ENCODE results near the gene PRKAR1B.

PRKAR1B gene

GRCh38 chr7:543501-544337 is 183.4 kb downstream of the PRKAR1B start:
- Histone ChIP-seq H3K4me1 (ENCODE audit: insufficient read depth, insufficient read length) (peaks cover 33% of the 10 kb centered on the region), H3K9ac (ENCODE audit: insufficient read length, low read depth) (no peak overlapping the region), H3K4me3 (ENCODE audit: insufficient read length, low read depth) (no peak overlapping the region), H3K27me3 (ENCODE audit: insufficient read depth, insufficient read length) (no peaks in the 10 kb centered on the region), H3K36me3 (ENCODE audit: insufficient read depth, insufficient read length, low read length) (no peaks in the 10 kb centered on the region), H3K9me3 (ENCODE audit: insufficient read depth, low read length) (no peaks in the 10 kb centered on the region)
- no peak for DNase-seq (ENCODE audit: low read depth, low spot score)
- TF ChIP-seq ZNF274 (IDR thresholded peaks at IDR 0.05; ENCODE audit: low read depth, low read length) (no peak), YY1 (IDR thresholded peaks at IDR 0.05; ENCODE audit: insufficient read depth, insufficient read length) (no peak), SUZ12 (IDR thresholded peaks at IDR 0.05; ENCODE audit: extremely low read depth, insufficient read depth, insufficient read length) (no peak)

DNA sequence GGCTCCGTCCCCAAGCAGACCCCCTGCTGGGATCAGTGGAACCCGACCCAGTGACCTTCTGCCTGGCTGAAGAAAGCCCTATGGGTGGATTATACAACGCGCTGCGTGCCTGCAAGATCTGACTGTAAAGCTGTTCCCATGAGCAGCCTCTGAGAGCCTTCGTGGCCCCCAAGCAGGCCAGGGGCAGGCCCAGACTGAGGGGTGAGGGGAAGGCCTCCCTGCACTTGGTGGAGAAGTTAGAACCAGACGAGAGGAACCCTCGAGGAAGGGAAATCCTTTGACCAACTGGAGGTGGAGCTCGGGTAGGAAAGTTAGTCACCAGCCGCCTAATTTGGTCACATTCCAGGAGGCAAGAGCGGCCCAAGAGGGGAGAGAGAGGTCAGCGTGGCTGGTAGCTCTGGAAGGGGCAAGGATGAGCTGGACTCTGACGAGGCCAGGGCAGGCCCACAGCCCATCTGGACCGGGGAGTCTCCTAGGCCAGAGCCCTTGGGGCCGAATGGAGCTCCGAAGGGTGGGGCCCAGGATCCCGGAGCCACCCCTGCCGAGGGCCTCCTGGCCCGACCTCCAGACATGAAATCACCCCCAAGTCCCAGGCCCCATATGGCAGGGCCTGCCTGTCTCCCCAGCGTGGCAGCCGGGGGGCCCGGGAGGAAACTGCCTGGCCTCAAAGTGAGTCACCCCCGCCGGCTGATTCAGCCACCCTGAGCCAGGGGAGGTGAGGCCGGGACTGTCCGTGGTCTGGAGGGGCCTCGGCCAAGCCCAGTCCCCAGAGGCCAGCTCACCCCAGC is 184.2 kb downstream of the PRKAR1B start:
- no peaks in the 10 kb centered on the region for H3K27me3 ChIP-seq (ENCODE audit: insufficient read depth, insufficient read length)
- H3K4me1 ChIP-seq (ENCODE audit: insufficient read depth, insufficient read length) = peaks cover 37% of the 10 kb centered on the region
- H3K36me3 ChIP-seq (ENCODE audit: insufficient read depth, insufficient read length, low read length) = no peaks in the 10 kb centered on the region
- no peak overlapping the region for H3K9ac ChIP-seq (ENCODE audit: insufficient read length, low read depth)
- TF ChIP-seq SUZ12 (IDR thresholded peaks at IDR 0.05; ENCODE audit: extremely low read depth, insufficient read depth, insufficient read length) (no peak), ZNF274 (IDR thresholded peaks at IDR 0.05; ENCODE audit: low read depth, low read length) (no peak), YY1 (IDR thresholded peaks at IDR 0.05; ENCODE audit: insufficient read depth, insufficient read length) (no peak)
- H3K9me3 ChIP-seq (ENCODE audit: insufficient read depth, low read length) = no peaks in the 10 kb centered on the region
- DNase-seq (ENCODE audit: low read depth, low spot score) = no peak
- no peak overlapping the region for H3K4me3 ChIP-seq (ENCODE audit: insufficient read length, low read depth)

GRCh38 chr7:542131-542712 is 184.9 kb downstream of the PRKAR1B start:
- H3K9me3 ChIP-seq (ENCODE audit: insufficient read depth, low read length) = no peaks in the 10 kb centered on the region
- H3K4me3 ChIP-seq (ENCODE audit: insufficient read length, low read depth) = no peak overlapping the region
- H3K36me3 ChIP-seq (ENCODE audit: insufficient read depth, insufficient read length, low read length) = no peaks in the 10 kb centered on the region
- H3K27me3 ChIP-seq (ENCODE audit: insufficient read depth, insufficient read length) = no peaks in the 10 kb centered on the region
- DNase-seq (ENCODE audit: low read depth, low spot score) = no peak
- H3K9ac ChIP-seq (ENCODE audit: insufficient read length, low read depth) = no peak overlapping the region
- H3K4me1 ChIP-seq (ENCODE audit: insufficient read depth, insufficient read length) = peaks cover 37% of the 10 kb centered on the region
- TF ChIP-seq SUZ12 (IDR thresholded peaks at IDR 0.05; ENCODE audit: extremely low read depth, insufficient read depth, insufficient read length) (no peak), ZNF274 (IDR thresholded peaks at IDR 0.05; ENCODE audit: low read depth, low read length) (no peak), YY1 (IDR thresholded peaks at IDR 0.05; ENCODE audit: insufficient read depth, insufficient read length) (no peak)

DNA sequence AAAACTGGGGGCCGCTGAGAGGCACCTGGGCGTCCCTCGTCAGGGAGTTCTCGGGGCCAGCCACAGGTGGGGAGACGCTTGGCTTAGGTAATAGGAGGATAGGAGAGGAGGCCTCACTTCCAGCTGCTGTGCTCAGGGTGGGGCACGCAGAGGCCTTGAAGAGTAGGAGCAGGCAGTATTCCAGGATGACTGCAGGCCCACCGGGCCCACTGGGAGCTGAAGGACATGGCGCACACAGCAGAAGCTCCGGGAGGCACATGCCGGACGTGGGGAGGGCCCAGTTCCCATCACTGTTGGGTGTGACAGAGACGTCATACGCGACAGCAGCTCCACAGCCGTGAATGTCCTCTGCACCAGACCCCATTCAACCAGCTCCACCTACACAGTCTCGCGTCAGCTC is 185.4 kb downstream of the PRKAR1B start:
- Histone ChIP-seq H3K4me3 (ENCODE audit: insufficient read length, low read depth) (no peak overlapping the region), H3K4me1 (ENCODE audit: insufficient read depth, insufficient read length) (peaks cover 37% of the 10 kb centered on the region), H3K9ac (ENCODE audit: insufficient read length, low read depth) (no peak overlapping the region), H3K9me3 (ENCODE audit: insufficient read depth, low read length) (no peaks in the 10 kb centered on the region), H3K36me3 (ENCODE audit: insufficient read depth, insufficient read length, low read length) (no peaks in the 10 kb centered on the region), H3K27me3 (ENCODE audit: insufficient read depth, insufficient read length) (no peaks in the 10 kb centered on the region)
- DNase-seq (ENCODE audit: low read depth, low spot score) = no peak
- TF ChIP-seq ZNF274 (IDR thresholded peaks at IDR 0.05; ENCODE audit: low read depth, low read length) (no peak), YY1 (IDR thresholded peaks at IDR 0.05; ENCODE audit: insufficient read depth, insufficient read length) (no peak), SUZ12 (IDR thresholded peaks at IDR 0.05; ENCODE audit: extremely low read depth, insufficient read depth, insufficient read length) (no peak)

- H3K4me3 ChIP-seq (ENCODE audit: insufficient read length, low read depth) = no peak overlapping the region
- no peaks in the 10 kb centered on the region for H3K36me3 ChIP-seq (ENCODE audit: insufficient read depth, insufficient read length, low read length)
- no peaks in the 10 kb centered on the region for H3K27me3 ChIP-seq (ENCODE audit: insufficient read depth, insufficient read length)
- DNase-seq (ENCODE audit: low read depth, low spot score) = no peak
- H3K9me3 ChIP-seq (ENCODE audit: insufficient read depth, low read length) = no peaks in the 10 kb centered on the region
- TF ChIP-seq SUZ12 (IDR thresholded peaks at IDR 0.05; ENCODE audit: extremely low read depth, insufficient read depth, insufficient read length) (no peak), ZNF274 (IDR thresholded peaks at IDR 0.05; ENCODE audit: low read depth, low read length) (no peak), YY1 (IDR thresholded peaks at IDR 0.05; ENCODE audit: insufficient read depth, insufficient read length) (no peak)
- H3K9ac ChIP-seq (ENCODE audit: insufficient read length, low read depth) = no peak overlapping the region
- H3K4me1 ChIP-seq (ENCODE audit: insufficient read depth, insufficient read length) = peaks cover 37% of the 10 kb centered on the region
Measured at GRCh38 chr7:540997-541396, 186.1 kb downstream of the PRKAR1B start.

GRCh38 chr7:540579-540978 is 186.5 kb downstream of the PRKAR1B start:
- no peak for TF ChIP-seq ZNF274 (IDR thresholded peaks at IDR 0.05; ENCODE audit: low read depth, low read length)
- no peak for TF ChIP-seq SUZ12 (IDR thresholded peaks at IDR 0.05; ENCODE audit: extremely low read depth, insufficient read depth, insufficient read length)
- Histone ChIP-seq H3K27me3 (ENCODE audit: insufficient read depth, insufficient read length) (no peaks in the 10 kb centered on the region), H3K4me1 (ENCODE audit: insufficient read depth, insufficient read length) (peaks cover 37% of the 10 kb centered on the region), H3K4me3 (ENCODE audit: insufficient read length, low read depth) (no peak overlapping the region), H3K9ac (ENCODE audit: insufficient read length, low read depth) (no peak overlapping the region), H3K9me3 (ENCODE audit: insufficient read depth, low read length) (no peaks in the 10 kb centered on the region), H3K36me3 (ENCODE audit: insufficient read depth, insufficient read length, low read length) (no peaks in the 10 kb centered on the region)
- DNase-seq (ENCODE audit: low read depth, low spot score) = no peak

Data from NT2/D1 (cell line).